CD4-positive, alpha-beta memory T cell (primary cell): ENCODE results near the gene SFRP5. TPM values are rescaled to one million over a fixed set of nuclear protein-coding genes. Genes with fewer than 3 reads are reported as not detected.

Source experiments
- CTCF ChIA-PET: fragments of 350-600 bp; sonication (Branson Sonifier 250); formaldehyde crosslinking; loops from one replicate; lab custom pipeline; 2021; ENCODE audit warnings: inconsistent platforms; ENCODE audit not compliant: partially characterized antibody; lab: Charles Lee
- POLR2A ChIA-PET: fragments of 350-600 bp; sonication (Branson Sonifier 250); formaldehyde crosslinking; loops from one replicate; lab custom pipeline; 2021; ENCODE audit not compliant: partially characterized antibody; lab: Charles Lee
- DNase-seq, 5 donors: peaks; one replicate each; pipeline versions ENCODE4 v3.0.0 to v3.0.0-alpha.2; 2020 to 2022; ENCODE audit warnings: mixed read lengths in 1 of 5
- H3K27ac ChIP-seq: one replicate; pipeline ENCODE4 v1.7.0; 2013; ENCODE audit warnings: low read depth, low read length
- H3K27me3 ChIP-seq: 2 replicates; pipeline ENCODE4 v1.7.0; 2013; ENCODE audit warnings: mild to moderate bottlenecking, low read length, moderate library complexity; ENCODE audit not compliant: insufficient read depth
- H3K36me3 ChIP-seq: 2 replicates; pipeline ENCODE4 v1.7.0; 2013; ENCODE audit warnings: mild to moderate bottlenecking, low read length, moderate library complexity; ENCODE audit not compliant: insufficient read depth
- H3K4me1 ChIP-seq: 2 replicates; pipeline ENCODE4 v1.7.0; 2013; ENCODE audit warnings: mild to moderate bottlenecking, low read length, moderate library complexity; ENCODE audit not compliant: insufficient read depth
- H3K4me3 ChIP-seq, 2 donors: one replicate each; pipeline ENCODE4 v1.7.0; 2013; ENCODE audit warnings: low read length in 2 of 2, mild to moderate bottlenecking in 1 of 2
- H3K9me3 ChIP-seq, 2 donors: one replicate each; pipeline ENCODE4 v1.7.0; 2013; ENCODE audit warnings: low read length in 2 of 2, control low read depth in 1 of 2; ENCODE audit not compliant: control insufficient read depth in 1 of 2
- H3K27ac Mint-ChIP-seq, 7 donors: one replicate each; pipeline ENCODE4 v1.8.0; 2020 to 2021; ENCODE audit warnings: mixed read lengths in 7 of 7, mild to moderate bottlenecking in 6 of 7, inconsistent platforms in 3 of 7, moderate library complexity in 3 of 7
- H3K27me3 Mint-ChIP-seq, 2 donors: one replicate each; pipeline ENCODE4 v1.8.0; 2020 to 2021; ENCODE audit warnings: mixed read lengths in 2 of 2
- H3K36me3 Mint-ChIP-seq, 2 donors: one replicate each; pipeline ENCODE4 v1.8.0; 2020 to 2021; ENCODE audit warnings: mixed read lengths in 2 of 2, inconsistent platforms in 1 of 2, mild to moderate bottlenecking in 1 of 2
- H3K4me1 Mint-ChIP-seq, 4 donors: one replicate each; pipeline ENCODE4 v1.8.0; 2020 to 2021; ENCODE audit warnings: mixed read lengths in 4 of 4, mild to moderate bottlenecking in 1 of 4
- H3K4me3 Mint-ChIP-seq, 8 donors: one replicate each; pipeline ENCODE4 v1.8.0; 2020 to 2021; ENCODE audit warnings: mixed read lengths in 8 of 8, mild to moderate bottlenecking in 7 of 8, moderate library complexity in 6 of 8, inconsistent platforms in 3 of 8
- H3K9me3 Mint-ChIP-seq, 8 donors: one replicate each; pipeline ENCODE4 v1.8.0; 2020 to 2021; ENCODE audit warnings: mixed read lengths in 8 of 8, mild to moderate bottlenecking in 5 of 8, inconsistent platforms in 3 of 8, moderate library complexity in 1 of 8
- intact Hi-C: fragments of 100-400 bp; cut with micrococcal nuclease; formaldehyde crosslinking; loops from one replicate; pipeline ENCODE4 v1.15.1; 2023
- polyA plus RNA-seq, 2 donors: library from polyadenylated mRNA; unstranded; fragments of 300-500 nt; fragmentation: Illumina TruSeq; gene quantifications; one replicate each; pipeline ENCODE4 v1.2.3, GENCODE V29; 2021
- total RNA-seq, 2 experiments: library from RNA; stranded (reverse); gene quantifications; one replicate each; pipeline ENCODE4 v1.2.3, GENCODE V29; 2021

SFRP5 gene
- total and polyA plus RNA-seq, 4 experiments from 2014 or later: not detected

GRCh38 chr10:97798958-97799610 is 27.3 kb upstream of the SFRP5 start:
- H3K27ac ChIP-seq: no peak overlapping the region
- ChIA-PET POLR2A (no interaction called here), CTCF (interaction anchor here (1.3 kb wide), 1 partner anchor 70 kb away, joined by 5 read pairs; no protein-coding TSS in a partner anchor)
- H3K27me3 ChIP-seq: no peaks in the 10 kb centered on the region
- no peaks in the 10 kb centered on the region for H3K9me3 ChIP-seq
- Mint-ChIP-seq H3K36me3 (peaks cover 0 to 4% of the 10 kb centered on the region in 2 donors), H3K4me1 (peaks cover 15 to 33% (median 24%) of the 10 kb centered on the region in 4 donors), H3K9me3 (peaks cover 3 to 21% (median 7%) of the 10 kb centered on the region in 8 donors), H3K27ac (no peak overlapping the region), H3K27me3 (peaks cover 0 to 1% of the 10 kb centered on the region in 2 donors), H3K4me3 (no peak overlapping the region)
- DNase-seq: no peak
- H3K36me3 ChIP-seq: no peaks in the 10 kb centered on the region
- peaks cover 25% of the 10 kb centered on the region for H3K4me1 ChIP-seq
- H3K4me3 ChIP-seq: no peak overlapping the region
- intact Hi-C loops: no loop called here

- Mint-ChIP-seq H3K4me1 (peaks cover 20 to 41% (median 29%) of the 10 kb centered on the region in 4 donors), H3K27me3 (no peaks in the 10 kb centered on the region), H3K9me3 (peaks cover 3 to 21% (median 7%) of the 10 kb centered on the region in 8 donors), H3K36me3 (peaks cover 0 to 4% of the 10 kb centered on the region in 2 donors), H3K4me3 (peak overlapping the region; percentile 59 to 88 (median 82)), H3K27ac (peak overlapping the region; percentile 38 to 92 (median 74))
- Histone ChIP-seq H3K9me3 (no peaks in the 10 kb centered on the region), H3K4me1 (peaks cover 35% of the 10 kb centered on the region), H3K27ac (no peak overlapping the region), H3K36me3 (no peaks in the 10 kb centered on the region), H3K27me3 (no peaks in the 10 kb centered on the region), H3K4me3 (peak overlapping the region; percentile 26 to 46)
- ChIA-PET CTCF (interaction anchor here (0.7 to 12.9 kb wide), 3 partner anchors 34 to 249 kb away, joined by 3 to 392 read pairs (median 7); no protein-coding TSS in a partner anchor), POLR2A (interaction anchor here (0.6 to 2.7 kb wide), 5 partner anchors 15 to 159 kb away, joined by 3 to 11 read pairs (median 4); partner anchors contain the start of genes AVPI1 and GOLGA7B)
- peak in 4 of 5 donors; percentile 32 to 54 (median 47) for DNase-seq
- intact Hi-C loops: loop anchor here (1.0 kb wide), 1 partner anchor 73 kb away; no protein-coding TSS in a partner anchor
Measured at GRCh38 chr10:97796651-97797050, 24.9 kb upstream of the SFRP5 start.

- H3K9me3 Mint-ChIP-seq: peaks cover 3 to 21% (median 7%) of the 10 kb centered on the region in 8 donors
- ChIA-PET POLR2A (interaction anchor here (0.6 to 2.7 kb wide), 4 partner anchors 16 to 158 kb away, joined by 4 to 11 read pairs (median 4); partner anchors contain the start of gene GOLGA7B), CTCF (interaction anchor here (0.8 to 12.9 kb wide), 4 partner anchors 34 to 74 kb away, joined by 3 to 392 read pairs (median 6); partner anchors contain the start of gene GOLGA7B)
- Histone ChIP-seq H3K27me3 (no peaks in the 10 kb centered on the region), H3K4me3 (no peak overlapping the region), H3K27ac (no peak overlapping the region), H3K36me3 (no peaks in the 10 kb centered on the region), H3K9me3 (no peaks in the 10 kb centered on the region), H3K4me1 (peaks cover 36% of the 10 kb centered on the region)
- peak overlapping the region in 3 of 7 donors; percentile 64 to 74 (median 67) for H3K27ac Mint-ChIP-seq
- H3K4me1 Mint-ChIP-seq: peaks cover 20 to 46% (median 29%) of the 10 kb centered on the region in 4 donors
- DNase-seq: no peak
- H3K27me3 Mint-ChIP-seq: no peaks in the 10 kb centered on the region
- peak overlapping the region in 2 of 8 donors; percentile 86 to 88 for H3K4me3 Mint-ChIP-seq
- intact Hi-C loops: loop anchor here (1.0 kb wide), 1 partner anchor 73 kb away; no protein-coding TSS in a partner anchor
- peaks cover 0 to 4% of the 10 kb centered on the region in 2 donors for H3K36me3 Mint-ChIP-seq
Measured at GRCh38 chr10:97795886-97796285, 24.1 kb upstream of the SFRP5 start.

- POLR2A ChIA-PET: interaction anchor here (0.9 to 3.1 kb wide), 5 partner anchors 10 to 78 kb away, joined by 3 to 26 read pairs (median 3); partner anchors contain the start of genes GOLGA7B and ZFYVE27
- H3K4me3 Mint-ChIP-seq: no peak overlapping the region
Measured at GRCh38 chr10:97791824-97792721, 20.3 kb upstream of the SFRP5 start.

GRCh38 chr10:97789770-97790397 is 18.1 kb upstream of the SFRP5 start:
- intact Hi-C loops: loop anchor here (5.0 kb wide), 2 partner anchors 62 to 257 kb away; no protein-coding TSS in a partner anchor
- H3K27ac Mint-ChIP-seq: no peak overlapping the region
- Histone ChIP-seq H3K4me3 (no peak overlapping the region), H3K36me3 (no peaks in the 10 kb centered on the region), H3K4me1 (peaks cover 10% of the 10 kb centered on the region), H3K27ac (no peak overlapping the region), H3K9me3 (no peaks in the 10 kb centered on the region), H3K27me3 (no peaks in the 10 kb centered on the region)
- ChIA-PET POLR2A (interaction anchor here (1.9 kb wide), 1 partner anchor 8 kb away, joined by 5 read pairs; no protein-coding TSS in a partner anchor), CTCF (interaction anchor here (1.1 to 12.9 kb wide), 9 partner anchors 10 to 238 kb away, joined by 3 to 392 read pairs (median 12); partner anchors contain the start of gene GOLGA7B)
- H3K9me3 Mint-ChIP-seq: no peaks in the 10 kb centered on the region
- H3K4me1 Mint-ChIP-seq: peaks cover 3 to 13% (median 7%) of the 10 kb centered on the region in 4 donors
- no peaks in the 10 kb centered on the region for H3K36me3 Mint-ChIP-seq
- H3K4me3 Mint-ChIP-seq: no peak overlapping the region
- H3K27me3 Mint-ChIP-seq: peaks cover 2% of the 10 kb centered on the region in 2 donors
- no peak for DNase-seq

More at GRCh38 chr10:97791824-97792721, 20.3 kb upstream of the SFRP5 start:
- H3K27me3 Mint-ChIP-seq: peaks cover 2% of the 10 kb centered on the region in 2 donors
- H3K27me3 ChIP-seq: no peaks in the 10 kb centered on the region
- no peak overlapping the region for H3K27ac ChIP-seq
- H3K4me3 ChIP-seq: no peak overlapping the region
- intact Hi-C loops: loop anchor here (1.0 to 5.0 kb wide), 3 partner anchors 60 to 255 kb away; no protein-coding TSS in a partner anchor
- H3K4me1 Mint-ChIP-seq: peaks cover 17 to 34% (median 23%) of the 10 kb centered on the region in 4 donors
- CTCF ChIA-PET: interaction anchor here (0.6 to 12.9 kb wide), 33 partner anchors 9 to 433 kb away, joined by 3 to 392 read pairs (median 5); partner anchors contain the start of genes AVPI1 and GOLGA7B
- peaks cover 30% of the 10 kb centered on the region for H3K4me1 ChIP-seq
- no peaks in the 10 kb centered on the region for H3K9me3 Mint-ChIP-seq
- H3K36me3 Mint-ChIP-seq: no peaks in the 10 kb centered on the region
- peak overlapping the region in 4 of 7 donors; percentile 42 to 52 (median 49) for H3K27ac Mint-ChIP-seq
- H3K36me3 ChIP-seq: no peaks in the 10 kb centered on the region
- H3K9me3 ChIP-seq: no peaks in the 10 kb centered on the region
- peak; percentile 62 to 76 (median 65) for DNase-seq
